SW480 (cell line): ENCODE data around the gene GLT8D2.

Experiments used
- DNase-seq: peaks from one replicate; pipeline ENCODE4 v3.0.0-alpha.2; 2016; ENCODE audit warnings: low spot score

Gene GLT8D2

GRCh38 chr12:103948746-103949406 lies 101.1 kb downstream of the GLT8D2 start:
- DNase-seq: no peak

- no peak for DNase-seq
These were observed 102.0 kb downstream of the GLT8D2 start for GRCh38 chr12:103947871-103948555.

- DNase-seq: no peak
These were observed 105.0 kb downstream of the GLT8D2 start for GRCh38 chr12:103944964-103945363.
